Measurements from ENCODE around the gene SLAMF1. TPM values are rescaled to one million over a fixed set of nuclear protein-coding genes. Genes with fewer than 3 reads are reported as not detected.

The SLAMF1 gene
- total and polyA plus RNA-seq, 9 of the 15 experiments (the other 6 are each of a cell fraction or from before 2014, with no cell fraction given): 0.04 to 0.17 (median 0.11) TPM; not detected in 4

GRCh38 chr1:160641323-160642280, 5.2 kb downstream of the SLAMF1 start (continued):
- TF ChIP-seq ATF3 (IDR thresholded peaks at IDR 0.05): peak; percentile 73
- no peak for TF ChIP-seq ATF3 (CRISPR knock-in tag; conservative IDR thresholded peaks at IDR 0.05)
- TF ChIP-seq PTRF (tag; IDR thresholded peaks at IDR 0.05): no peak
- TF ChIP-seq CTCFL (IDR thresholded peaks at IDR 0.05; ENCODE audit: borderline replicate concordance, insufficient read depth, low read depth, low read length, poor library complexity, severe bottlenecking): no peak
- no peak for TF ChIP-seq CCAR2 (IDR thresholded peaks at IDR 0.05; ENCODE audit: low read depth, low read length)
- TF ChIP-seq SIN3A (IDR thresholded peaks at IDR 0.05; ENCODE audit: borderline replicate concordance in 2 of 2, control insufficient read depth in 1 of 2, low read depth in 2 of 2, low read length in 2 of 2): no peak
- TF ChIP-seq ZKSCAN3 (CRISPR knock-in tag; IDR thresholded peaks at IDR 0.05): no peak
